ENCODE data around the gene PTPRR.

The PTPRR gene

DNA sequence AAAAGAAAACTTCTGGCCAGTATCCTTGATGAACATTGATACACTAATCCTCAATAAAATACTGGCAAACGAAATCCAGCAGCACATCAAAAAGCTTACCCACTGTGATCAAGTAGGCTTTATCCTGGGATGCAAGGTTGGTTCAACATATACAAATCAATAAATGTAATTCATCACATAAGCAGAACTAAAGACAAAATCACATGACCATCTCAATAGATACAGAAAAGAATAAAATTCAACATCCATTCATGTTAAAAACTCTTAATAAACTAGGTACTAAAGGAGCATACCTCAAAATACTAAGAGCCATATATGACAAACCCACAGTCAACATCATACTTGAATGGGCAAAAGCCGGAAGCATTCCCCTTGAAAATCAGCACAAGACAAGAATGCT lies 211.5 kb downstream of the PTPRR start:
- Histone ChIP-seq H3K4me1 (ENCODE audit: control extremely low read depth in 1 of 4, control insufficient read depth in 4 of 4, insufficient read depth in 4 of 4, low read length in 3 of 4) (no peaks in the 10 kb centered on the region), H3K36me3 (ENCODE audit: control insufficient read depth in 4 of 4, insufficient read depth in 4 of 4, low read length in 3 of 4) (no peaks in the 10 kb centered on the region), H3K27ac (ENCODE audit: insufficient read depth in 1 of 2, low read depth in 1 of 2, low read length in 2 of 2, poor library complexity in 1 of 2, severe bottlenecking in 2 of 2) (no peak overlapping the region), H3K4me3 (ENCODE audit: control insufficient read depth in 1 of 7, extremely low read depth in 1 of 7, insufficient read depth in 4 of 7, low read depth in 2 of 7, low read length in 6 of 7) (no peak overlapping the region), H3K9me3 (ENCODE audit: control extremely low read depth in 1 of 5, control insufficient read depth in 4 of 5, insufficient read depth in 2 of 5, low read depth in 1 of 5, low read length in 4 of 5) (no peaks in the 10 kb centered on the region), H3K27me3 (replicated peaks in 2 of 5; ENCODE audit: control insufficient read depth in 4 of 5, insufficient read depth in 5 of 5, low read length in 4 of 5) (no peaks in the 10 kb centered on the region)
- 100% methylated on average over 1 of the region's 2 CpGs for WGBS (ENCODE audit: insufficient coverage)
- POLR2A ChIA-PET, result no interaction called here
- DNase-seq, result no peak
- CTCF ChIA-PET, result no interaction called here

DNA sequence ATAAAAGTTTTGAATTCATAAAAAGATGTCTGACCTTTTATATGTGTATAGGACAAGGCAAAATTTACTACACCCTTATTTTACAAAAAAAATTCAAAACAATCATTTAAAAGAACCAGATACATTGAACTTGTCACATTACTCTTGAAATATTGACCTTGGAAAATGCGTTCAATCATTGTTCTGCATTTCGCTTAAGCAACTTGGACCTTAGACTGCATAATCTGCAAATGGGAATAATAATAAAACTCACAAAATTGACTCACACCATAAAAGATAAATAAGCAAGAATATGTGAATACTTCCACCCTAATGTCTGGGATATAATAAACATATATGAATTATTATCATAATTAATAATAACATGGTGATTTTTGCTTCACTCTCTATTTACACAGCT lies 213.9 kb downstream of the PTPRR start:
- no peaks in the 10 kb centered on the region for H3K9me3 ChIP-seq (ENCODE audit: control extremely low read depth in 1 of 5, control insufficient read depth in 4 of 5, insufficient read depth in 2 of 5, low read depth in 1 of 5, low read length in 4 of 5)
- H3K4me3 ChIP-seq (ENCODE audit: control insufficient read depth in 1 of 7, extremely low read depth in 1 of 7, insufficient read depth in 4 of 7, low read depth in 2 of 7, low read length in 6 of 7), result no peak overlapping the region
- ChIA-PET CTCF (no interaction called here), POLR2A (no interaction called here)
- no peaks in the 10 kb centered on the region for H3K4me1 ChIP-seq (ENCODE audit: control extremely low read depth in 1 of 4, control insufficient read depth in 4 of 4, insufficient read depth in 4 of 4, low read length in 3 of 4)
- 60% methylated on average over 1 of the region's 2 CpGs for WGBS (ENCODE audit: insufficient coverage)
- H3K27ac ChIP-seq (ENCODE audit: insufficient read depth in 1 of 2, low read depth in 1 of 2, low read length in 2 of 2, poor library complexity in 1 of 2, severe bottlenecking in 2 of 2), result no peak overlapping the region
- H3K36me3 ChIP-seq (ENCODE audit: control insufficient read depth in 4 of 4, insufficient read depth in 4 of 4, low read length in 3 of 4), result no peaks in the 10 kb centered on the region
- DNase-seq, result no peak
- H3K27me3 ChIP-seq (replicated peaks in 2 of 5; ENCODE audit: control insufficient read depth in 4 of 5, insufficient read depth in 5 of 5, low read length in 4 of 5), result no peaks in the 10 kb centered on the region

DNA sequence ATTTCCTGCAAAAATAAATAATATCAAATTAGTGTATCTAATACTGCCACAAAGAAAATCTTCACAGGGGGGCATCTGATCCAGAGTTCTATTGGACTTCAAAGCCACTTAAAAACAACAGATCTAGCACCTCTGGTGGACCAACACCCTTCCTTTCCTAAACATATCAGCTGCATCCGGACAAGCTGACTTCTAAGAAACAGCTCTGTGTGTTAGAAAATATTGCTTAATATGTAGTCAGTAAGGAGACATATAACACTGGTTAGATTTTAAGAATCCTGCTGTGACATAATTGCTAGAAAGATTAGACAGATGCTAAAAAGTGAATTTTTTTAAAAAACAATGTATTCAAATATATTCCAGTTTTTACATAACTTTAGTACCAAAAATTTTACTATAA lies 222.2 kb downstream of the PTPRR start:
- Histone ChIP-seq H3K4me1 (ENCODE audit: control extremely low read depth in 1 of 4, control insufficient read depth in 4 of 4, insufficient read depth in 4 of 4, low read length in 3 of 4) (no peaks in the 10 kb centered on the region), H3K4me3 (ENCODE audit: control insufficient read depth in 1 of 7, extremely low read depth in 1 of 7, insufficient read depth in 4 of 7, low read depth in 2 of 7, low read length in 6 of 7) (no peak overlapping the region), H3K9me3 (ENCODE audit: control extremely low read depth in 1 of 5, control insufficient read depth in 4 of 5, insufficient read depth in 2 of 5, low read depth in 1 of 5, low read length in 4 of 5) (no peaks in the 10 kb centered on the region), H3K27ac (ENCODE audit: insufficient read depth in 1 of 2, low read depth in 1 of 2, low read length in 2 of 2, poor library complexity in 1 of 2, severe bottlenecking in 2 of 2) (no peak overlapping the region), H3K36me3 (ENCODE audit: control insufficient read depth in 4 of 4, insufficient read depth in 4 of 4, low read length in 3 of 4) (no peaks in the 10 kb centered on the region), H3K27me3 (replicated peaks in 2 of 5; ENCODE audit: control insufficient read depth in 4 of 5, insufficient read depth in 5 of 5, low read length in 4 of 5) (no peaks in the 10 kb centered on the region)
- CTCF ChIA-PET, result no interaction called here
- no peak for DNase-seq
- WGBS (ENCODE audit: insufficient coverage), result no CpG with 5 or more reads among the region's 1 CpG
- POLR2A ChIA-PET, result no interaction called here

- no peak overlapping the region for H3K27ac ChIP-seq (ENCODE audit: insufficient read depth in 1 of 2, low read depth in 1 of 2, low read length in 2 of 2, poor library complexity in 1 of 2, severe bottlenecking in 2 of 2)
- WGBS (ENCODE audit: insufficient coverage), result 77% methylated on average over 2 of the region's 3 CpGs
- CTCF ChIA-PET, result interaction anchor here (0.6 to 2.0 kb wide), 2 partner anchors 34 to 1672 kb away, joined by 4 to 5 read pairs; no protein-coding TSS in a partner anchor
- no peak overlapping the region for H3K4me3 ChIP-seq (ENCODE audit: control insufficient read depth in 1 of 7, extremely low read depth in 1 of 7, insufficient read depth in 4 of 7, low read depth in 2 of 7, low read length in 6 of 7)
- no peak for DNase-seq
- POLR2A ChIA-PET, result no interaction called here
- H3K9me3 ChIP-seq (ENCODE audit: control extremely low read depth in 1 of 5, control insufficient read depth in 4 of 5, insufficient read depth in 2 of 5, low read depth in 1 of 5, low read length in 4 of 5), result no peaks in the 10 kb centered on the region
- no peaks in the 10 kb centered on the region for H3K4me1 ChIP-seq (ENCODE audit: control extremely low read depth in 1 of 4, control insufficient read depth in 4 of 4, insufficient read depth in 4 of 4, low read length in 3 of 4)
- H3K27me3 ChIP-seq (replicated peaks in 2 of 5; ENCODE audit: control insufficient read depth in 4 of 5, insufficient read depth in 5 of 5, low read length in 4 of 5), result no peaks in the 10 kb centered on the region
- no peaks in the 10 kb centered on the region for H3K36me3 ChIP-seq (ENCODE audit: control insufficient read depth in 4 of 4, insufficient read depth in 4 of 4, low read length in 3 of 4)
Measured at GRCh38 chr12:70695361-70696023, 225.0 kb downstream of the PTPRR start.

GRCh38 chr12:70692681-70693288 lies 227.8 kb downstream of the PTPRR start:
- ChIA-PET POLR2A (no interaction called here), CTCF (interaction anchor here (3.7 kb wide), 1 partner anchor 102 kb away, joined by 14 read pairs; no protein-coding TSS in a partner anchor)
- no peaks in the 10 kb centered on the region for H3K36me3 ChIP-seq (ENCODE audit: control insufficient read depth in 4 of 4, insufficient read depth in 4 of 4, low read length in 3 of 4)
- peak; percentile 5 to 39 (median 37) for DNase-seq
- H3K27ac ChIP-seq (ENCODE audit: insufficient read depth in 1 of 2, low read depth in 1 of 2, low read length in 2 of 2, poor library complexity in 1 of 2, severe bottlenecking in 2 of 2), result no peak overlapping the region
- no peaks in the 10 kb centered on the region for H3K9me3 ChIP-seq (ENCODE audit: control extremely low read depth in 1 of 5, control insufficient read depth in 4 of 5, insufficient read depth in 2 of 5, low read depth in 1 of 5, low read length in 4 of 5)
- no peaks in the 10 kb centered on the region for H3K4me1 ChIP-seq (ENCODE audit: control extremely low read depth in 1 of 4, control insufficient read depth in 4 of 4, insufficient read depth in 4 of 4, low read length in 3 of 4)
- no peak overlapping the region for H3K4me3 ChIP-seq (ENCODE audit: control insufficient read depth in 1 of 7, extremely low read depth in 1 of 7, insufficient read depth in 4 of 7, low read depth in 2 of 7, low read length in 6 of 7)
- no peaks in the 10 kb centered on the region for H3K27me3 ChIP-seq (replicated peaks in 2 of 5; ENCODE audit: control insufficient read depth in 4 of 5, insufficient read depth in 5 of 5, low read length in 4 of 5)

DNA sequence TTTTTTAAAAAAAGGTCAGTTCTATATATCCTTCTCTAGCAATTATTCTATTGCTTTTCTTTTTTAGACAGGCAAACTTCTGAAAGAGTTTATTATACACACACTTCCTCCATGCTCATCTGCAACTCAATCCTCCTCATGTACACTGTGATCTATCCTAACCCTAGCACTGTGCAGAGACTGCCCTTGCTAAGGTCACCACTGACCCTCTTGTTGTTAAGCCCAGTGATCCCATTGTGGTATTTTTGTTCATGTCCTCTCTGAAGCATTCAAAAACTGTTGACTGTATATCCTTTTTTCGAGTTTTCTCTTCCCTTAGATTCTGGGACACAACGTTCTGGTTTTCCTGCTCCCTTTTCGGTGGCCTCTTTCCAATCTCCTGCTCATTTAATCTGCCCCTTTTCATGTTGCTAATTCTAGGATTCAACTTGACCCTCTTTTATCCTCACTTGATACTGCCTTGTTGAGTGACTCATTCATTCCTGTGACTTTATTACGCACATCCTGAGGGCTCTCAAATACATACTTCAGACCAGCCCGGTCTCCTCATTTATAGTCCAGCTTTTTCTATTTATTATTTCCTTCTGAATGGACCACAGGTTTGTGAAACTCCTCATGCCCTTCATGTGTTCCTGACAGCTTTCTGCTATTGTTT lies 229.4 kb downstream of the PTPRR start:
- CTCF ChIA-PET, result interaction anchor here (3.7 kb wide), 1 partner anchor 100 kb away, joined by 14 read pairs; no protein-coding TSS in a partner anchor
- Histone ChIP-seq H3K9me3 (ENCODE audit: control extremely low read depth in 1 of 5, control insufficient read depth in 4 of 5, insufficient read depth in 2 of 5, low read depth in 1 of 5, low read length in 4 of 5) (no peaks in the 10 kb centered on the region), H3K4me1 (ENCODE audit: control extremely low read depth in 1 of 4, control insufficient read depth in 4 of 4, insufficient read depth in 4 of 4, low read length in 3 of 4) (no peaks in the 10 kb centered on the region), H3K27ac (ENCODE audit: insufficient read depth in 1 of 2, low read depth in 1 of 2, low read length in 2 of 2, poor library complexity in 1 of 2, severe bottlenecking in 2 of 2) (no peak overlapping the region), H3K36me3 (ENCODE audit: control insufficient read depth in 4 of 4, insufficient read depth in 4 of 4, low read length in 3 of 4) (no peaks in the 10 kb centered on the region), H3K27me3 (replicated peaks in 2 of 5; ENCODE audit: control insufficient read depth in 4 of 5, insufficient read depth in 5 of 5, low read length in 4 of 5) (no peaks in the 10 kb centered on the region), H3K4me3 (ENCODE audit: control insufficient read depth in 1 of 7, extremely low read depth in 1 of 7, insufficient read depth in 4 of 7, low read depth in 2 of 7, low read length in 6 of 7) (no peak overlapping the region)
- no peak for DNase-seq
- POLR2A ChIA-PET, result no interaction called here
- 83% methylated on average over 4 of the region's 5 CpGs for WGBS (ENCODE audit: insufficient coverage)

GRCh38 chr12:70686907-70687306 lies 233.6 kb downstream of the PTPRR start:
- H3K36me3 ChIP-seq (ENCODE audit: control insufficient read depth in 4 of 4, insufficient read depth in 4 of 4, low read length in 3 of 4), result no peaks in the 10 kb centered on the region
- no peaks in the 10 kb centered on the region for H3K4me1 ChIP-seq (ENCODE audit: control extremely low read depth in 1 of 4, control insufficient read depth in 4 of 4, insufficient read depth in 4 of 4, low read length in 3 of 4)
- no peaks in the 10 kb centered on the region for H3K9me3 ChIP-seq (ENCODE audit: control extremely low read depth in 1 of 5, control insufficient read depth in 4 of 5, insufficient read depth in 2 of 5, low read depth in 1 of 5, low read length in 4 of 5)
- no peak for DNase-seq
- H3K4me3 ChIP-seq (ENCODE audit: control insufficient read depth in 1 of 7, extremely low read depth in 1 of 7, insufficient read depth in 4 of 7, low read depth in 2 of 7, low read length in 6 of 7), result no peak overlapping the region
- POLR2A ChIA-PET, result no interaction called here
- no peaks in the 10 kb centered on the region for H3K27me3 ChIP-seq (replicated peaks in 2 of 5; ENCODE audit: control insufficient read depth in 4 of 5, insufficient read depth in 5 of 5, low read length in 4 of 5)
- no peak overlapping the region for H3K27ac ChIP-seq (ENCODE audit: insufficient read depth in 1 of 2, low read depth in 1 of 2, low read length in 2 of 2, poor library complexity in 1 of 2, severe bottlenecking in 2 of 2)
- no CpG with 5 or more reads among the region's 1 CpG for WGBS (ENCODE audit: insufficient coverage)
- CTCF ChIA-PET, result no interaction called here

Measured in common myeloid progenitor, CD34-positive (primary cell).